Mesendoderm (in vitro differentiated cells): ENCODE results near the gene SPEG.

Experiments used
- DNase-seq: peaks from one replicate; pipeline ENCODE4 v3.0.0; 2013
- H2AK5ac ChIP-seq: 2 replicates; pipeline ENCODE4 v1.6.1; 2013; ENCODE audit warnings: low read length, inconsistent platforms
- H2BK120ac ChIP-seq: 2 replicates; pipeline ENCODE4 v1.6.1; 2013; ENCODE audit warnings: low read depth, mild to moderate bottlenecking, low read length, moderate library complexity, mixed read lengths
- H2BK15ac ChIP-seq: replicated peaks from 2 replicates; pipeline ENCODE4 v1.6.1; 2013; ENCODE audit warnings: low read depth, mild to moderate bottlenecking, moderate library complexity
- H2BK5ac ChIP-seq: 2 replicates; pipeline ENCODE4 v1.6.1; 2013; ENCODE audit warnings: low read length, inconsistent platforms
- H3K18ac ChIP-seq: 2 replicates; pipeline ENCODE4 v1.6.1; 2013; ENCODE audit warnings: mild to moderate bottlenecking, low read length, mixed read lengths
- H3K23ac ChIP-seq: one replicate; pipeline ENCODE4 v1.6.1; 2013; ENCODE audit warnings: low read length
- H3K27ac ChIP-seq: 2 replicates; pipeline ENCODE4 v1.5.1; 2013; ENCODE audit warnings: low read depth, mild to moderate bottlenecking, inconsistent platforms, low read length, moderate library complexity
- H3K27me3 ChIP-seq: 2 replicates; pipeline ENCODE4 v1.6.1; 2013; ENCODE audit warnings: low read length, control low read depth, mild to moderate bottlenecking, inconsistent platforms; ENCODE audit not compliant: insufficient read depth, poor library complexity
- H3K36me3 ChIP-seq: 2 replicates; pipeline ENCODE4 v1.6.1; 2013; ENCODE audit warnings: low read length, inconsistent platforms; ENCODE audit not compliant: control insufficient read depth, insufficient read depth
- H3K4ac ChIP-seq: one replicate; pipeline ENCODE4 v1.6.1; 2013; ENCODE audit warnings: low read depth, mild to moderate bottlenecking, low read length, moderate library complexity
- H3K4me1 ChIP-seq: 2 replicates; pipeline ENCODE4 v1.6.1; 2013; ENCODE audit warnings: low read depth, low read length, inconsistent platforms; ENCODE audit not compliant: control insufficient read depth
- H3K4me2 ChIP-seq: 2 replicates; pipeline ENCODE4 v1.6.1; 2013; ENCODE audit warnings: low read length
- H3K4me3 ChIP-seq: 2 replicates; pipeline ENCODE4 v1.5.1; 2013; ENCODE audit warnings: mild to moderate bottlenecking, low read length
- H3K56ac ChIP-seq: one replicate; pipeline ENCODE4 v1.6.1; 2013; ENCODE audit warnings: low read length
- H3K79me1 ChIP-seq: 2 replicates; pipeline ENCODE4 v1.6.1; 2013; ENCODE audit warnings: low read length, inconsistent platforms
- H3K79me2 ChIP-seq: 2 replicates; pipeline ENCODE4 v1.6.1; 2013; ENCODE audit warnings: mild to moderate bottlenecking, low read length; ENCODE audit not compliant: control insufficient read depth, insufficient read depth
- H3K9ac ChIP-seq: 2 replicates; pipeline ENCODE4 v1.6.1; 2013; ENCODE audit warnings: low read length, inconsistent platforms
- H4K5ac ChIP-seq: one replicate; pipeline ENCODE4 v1.6.1; 2013; ENCODE audit warnings: low read length
- H4K8ac ChIP-seq: one replicate; pipeline ENCODE4 v1.6.1; 2013; ENCODE audit warnings: low read depth, mild to moderate bottlenecking, control low read depth, low read length, moderate library complexity
- WGBS: extraction: QIAGEN DNeasy Blood & Tissue Kit; methylation state at CpG from one replicate; pipeline ENCODE4 v1.1.7; 2013; ENCODE audit warnings: low lambda C conversion rate, missing lambda C conversion rate; ENCODE audit not compliant: insufficient coverage; ENCODE audit errors: extremely low coverage; 5-methylcytosine and 5-hydroxymethylcytosine counted together

SPEG gene

GRCh38 chr2:219453671-219454590, 19.3 kb downstream of the SPEG start:
- peak overlapping the region; percentile 57 for H3K56ac ChIP-seq
- H3K36me3 ChIP-seq = no peaks in the 10 kb centered on the region
- no peak overlapping the region for H4K5ac ChIP-seq
- no peak overlapping the region for H3K4me3 ChIP-seq
- H3K79me2 ChIP-seq = no peaks in the 10 kb centered on the region
- DNase-seq = peak; percentile 50
- H3K79me1 ChIP-seq = no peaks in the 10 kb centered on the region
- no peak overlapping the region for H4K8ac ChIP-seq
- H3K18ac ChIP-seq = peak overlapping the region; percentile 12
- H3K4me1 ChIP-seq = peaks cover 6% of the 10 kb centered on the region
- H3K4me2 ChIP-seq = peak overlapping the region; percentile 7
- H3K9ac ChIP-seq = peak overlapping the region; percentile 22
- H2BK5ac ChIP-seq = peak overlapping the region; percentile 18
- H3K23ac ChIP-seq = no peak overlapping the region
- H3K27ac ChIP-seq = peak overlapping the region; percentile 34
- H3K27me3 ChIP-seq = no peaks in the 10 kb centered on the region
- no peak overlapping the region for H2BK120ac ChIP-seq
- no peak overlapping the region for H3K4ac ChIP-seq
- WGBS = no CpG with 5 or more reads among the region's 10 CpGs
- H2AK5ac ChIP-seq = no peak overlapping the region
- no peak overlapping the region for H2BK15ac ChIP-seq

- no peak overlapping the region for H3K4ac ChIP-seq
- H3K4me1 ChIP-seq = peaks cover 16% of the 10 kb centered on the region
- WGBS = no CpG with 5 or more reads among the region's 6 CpGs
- H3K79me2 ChIP-seq = no peaks in the 10 kb centered on the region
- no peak overlapping the region for H3K4me2 ChIP-seq
- no peaks in the 10 kb centered on the region for H3K79me1 ChIP-seq
- no peak overlapping the region for H3K18ac ChIP-seq
- no peak overlapping the region for H3K56ac ChIP-seq
- H3K9ac ChIP-seq = no peak overlapping the region
- H2AK5ac ChIP-seq = no peak overlapping the region
- H4K5ac ChIP-seq = no peak overlapping the region
- no peak overlapping the region for H4K8ac ChIP-seq
- H3K27me3 ChIP-seq = no peaks in the 10 kb centered on the region
- no peaks in the 10 kb centered on the region for H3K36me3 ChIP-seq
- H2BK15ac ChIP-seq = no peak overlapping the region
- H2BK5ac ChIP-seq = no peak overlapping the region
- H2BK120ac ChIP-seq = no peak overlapping the region
- no peak overlapping the region for H3K23ac ChIP-seq
- H3K4me3 ChIP-seq = no peak overlapping the region
- H3K27ac ChIP-seq = no peak overlapping the region
- no peak for DNase-seq
Measured at GRCh38 chr2:219455581-219455980, 20.9 kb downstream of the SPEG start.

- Histone ChIP-seq H3K36me3 (no peaks in the 10 kb centered on the region), H3K23ac (no peak overlapping the region), H3K27me3 (no peaks in the 10 kb centered on the region), H3K79me2 (no peaks in the 10 kb centered on the region), H3K4ac (no peak overlapping the region), H4K5ac (no peak overlapping the region), H3K4me3 (no peak overlapping the region), H3K27ac (no peak overlapping the region), H2AK5ac (no peak overlapping the region), H3K9ac (no peak overlapping the region), H4K8ac (no peak overlapping the region), H3K18ac (no peak overlapping the region), H2BK15ac (no peak overlapping the region), H3K4me2 (no peak overlapping the region), H2BK5ac (no peak overlapping the region), H3K79me1 (no peaks in the 10 kb centered on the region), H2BK120ac (no peak overlapping the region), H3K56ac (no peak overlapping the region), H3K4me1 (peaks cover 24% of the 10 kb centered on the region)
- peak; percentile 56 for DNase-seq
- no CpG with 5 or more reads among the region's 5 CpGs for whole genome bisulfite sequencing
Measured at GRCh38 chr2:219457784-219458369, 23.2 kb downstream of the SPEG start.

DNA sequence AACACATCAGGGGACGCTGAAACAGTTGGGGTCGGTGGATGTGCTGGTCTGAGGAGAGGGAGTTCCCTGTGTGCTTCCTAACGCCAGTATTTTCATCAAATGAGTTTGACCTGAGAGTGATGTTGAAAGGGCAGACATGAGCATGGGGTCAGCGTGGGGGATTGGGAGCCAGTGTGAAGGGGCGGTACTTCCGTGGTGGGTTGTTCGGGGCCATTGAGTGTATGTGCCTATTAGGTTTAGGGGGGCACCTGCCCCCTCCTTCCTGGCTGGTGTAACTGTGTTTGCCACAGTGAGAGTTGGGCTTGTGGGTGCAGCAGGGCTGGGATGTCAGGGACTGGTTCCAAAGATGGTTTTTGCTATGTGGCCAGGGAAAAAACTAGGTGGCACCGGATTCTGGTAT, 24.4 kb downstream of the SPEG start:
- Histone ChIP-seq H2AK5ac (no peak overlapping the region), H3K9ac (no peak overlapping the region), H3K56ac (no peak overlapping the region), H3K27ac (no peak overlapping the region), H3K18ac (no peak overlapping the region), H2BK5ac (no peak overlapping the region), H4K8ac (no peak overlapping the region), H3K4me3 (no peak overlapping the region), H3K4me2 (no peak overlapping the region), H3K79me1 (no peaks in the 10 kb centered on the region), H3K36me3 (no peaks in the 10 kb centered on the region), H4K5ac (no peak overlapping the region), H2BK120ac (no peak overlapping the region), H3K4ac (no peak overlapping the region), H3K23ac (no peak overlapping the region), H3K79me2 (no peaks in the 10 kb centered on the region), H2BK15ac (no peak overlapping the region), H3K4me1 (peaks cover 17% of the 10 kb centered on the region), H3K27me3 (no peaks in the 10 kb centered on the region)
- WGBS = no CpG with 5 or more reads among the region's 8 CpGs
- DNase-seq = no peak

DNA sequence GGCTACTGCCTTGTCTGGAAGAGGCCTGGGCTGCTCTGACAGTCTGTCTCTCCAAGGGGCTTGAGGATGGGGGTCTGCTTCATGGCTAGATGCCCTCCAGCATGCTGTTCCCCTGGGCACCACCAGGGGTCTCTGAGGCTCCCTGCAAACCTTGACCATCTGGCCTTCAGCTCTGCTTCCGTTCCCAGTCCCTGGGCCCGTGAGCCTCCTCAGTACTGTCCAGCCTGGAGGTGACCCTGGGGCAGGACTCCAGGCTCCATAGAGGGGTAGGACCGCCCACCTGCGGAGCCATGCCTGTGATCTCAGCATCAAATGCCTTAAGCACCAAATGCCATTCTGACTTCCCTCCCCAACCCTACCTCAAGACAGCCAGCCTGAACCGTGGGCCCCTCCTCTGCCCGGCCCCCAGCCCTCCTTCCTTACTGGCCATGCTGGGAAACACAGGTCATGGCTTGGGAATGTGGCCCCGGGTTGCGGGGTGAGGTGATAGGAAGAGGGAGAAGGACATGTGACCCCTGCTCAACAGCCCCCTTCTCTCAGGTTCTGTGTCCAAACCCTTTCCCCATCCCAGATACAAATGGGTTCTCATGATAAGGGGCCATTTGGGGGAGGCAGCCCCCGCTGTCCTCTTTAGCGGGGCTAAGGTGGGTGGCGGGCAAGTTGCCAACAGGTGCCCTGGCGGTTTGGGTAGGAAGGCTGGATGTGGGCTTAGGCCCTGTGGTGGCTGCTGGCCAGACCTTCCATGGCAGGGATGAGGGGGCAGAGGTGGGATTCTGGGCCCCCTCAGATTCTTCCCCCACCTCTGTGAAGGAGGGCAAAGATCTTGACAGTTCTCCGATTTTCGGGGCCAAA, 25.0 kb downstream of the SPEG start:
- no CpG with 5 or more reads among the region's 14 CpGs for WGBS
- Histone ChIP-seq H3K9ac (peak overlapping the region; percentile 46), H2BK120ac (no peak overlapping the region), H3K36me3 (no peaks in the 10 kb centered on the region), H3K79me2 (no peaks in the 10 kb centered on the region), H2AK5ac (no peak overlapping the region), H3K4me3 (no peak overlapping the region), H3K4ac (no peak overlapping the region), H3K18ac (no peak overlapping the region), H3K4me2 (no peak overlapping the region), H3K4me1 (peaks cover 17% of the 10 kb centered on the region), H4K5ac (no peak overlapping the region), H3K56ac (peak overlapping the region; percentile 83), H2BK15ac (no peak overlapping the region), H4K8ac (no peak overlapping the region), H3K27me3 (no peaks in the 10 kb centered on the region), H3K27ac (no peak overlapping the region), H3K23ac (no peak overlapping the region), H3K79me1 (no peaks in the 10 kb centered on the region), H2BK5ac (no peak overlapping the region)
- DNase-seq = peak; percentile 89
